Ovary (tissue), 3 donors: ENCODE measurements around the gene ARCN1.

Source experiments
- CTCF ChIP-seq, 3 donors: fragments of 450-650 bp in 2 of 3; fragments of 200-600 bp in 1 of 3; IDR thresholded peaks; one replicate each; pipeline versions ENCODE4 v1.5.1 to v1.8.0; 2016 to 2022; ENCODE audit warnings: antibody characterized with exemption in 3 of 3, mild to moderate bottlenecking in 1 of 3
- POLR2A ChIP-seq: fragments of 450-650 bp; IDR thresholded peaks from one replicate; pipeline ENCODE4 v1.6.1; 2017; ENCODE audit warnings: antibody characterized with exemption, mild to moderate bottlenecking, moderate library complexity
- donor health status: DM: no; HTN: no; CAD: no.

- no peak for TF ChIP-seq POLR2A
- no peak for TF ChIP-seq CTCF (IDR thresholded peaks at IDR 0.05)
Observed at GRCh38 chr11:118587952-118588351, 15.7 kb downstream of the ARCN1 start.
